CD4-positive, alpha-beta T cell treated with Interleukin-10 for 1 hour (primary cell): Measurements from ENCODE around the gene ACO2.
A peak's percentile ranks its signal among the peaks of the same experiment; 100 is the strongest.

ENCODE experiments used
- DNase-seq: peaks from one replicate; pipeline ENCODE4 v3.0.0-alpha.2; 2020

Gene ACO2

DNA sequence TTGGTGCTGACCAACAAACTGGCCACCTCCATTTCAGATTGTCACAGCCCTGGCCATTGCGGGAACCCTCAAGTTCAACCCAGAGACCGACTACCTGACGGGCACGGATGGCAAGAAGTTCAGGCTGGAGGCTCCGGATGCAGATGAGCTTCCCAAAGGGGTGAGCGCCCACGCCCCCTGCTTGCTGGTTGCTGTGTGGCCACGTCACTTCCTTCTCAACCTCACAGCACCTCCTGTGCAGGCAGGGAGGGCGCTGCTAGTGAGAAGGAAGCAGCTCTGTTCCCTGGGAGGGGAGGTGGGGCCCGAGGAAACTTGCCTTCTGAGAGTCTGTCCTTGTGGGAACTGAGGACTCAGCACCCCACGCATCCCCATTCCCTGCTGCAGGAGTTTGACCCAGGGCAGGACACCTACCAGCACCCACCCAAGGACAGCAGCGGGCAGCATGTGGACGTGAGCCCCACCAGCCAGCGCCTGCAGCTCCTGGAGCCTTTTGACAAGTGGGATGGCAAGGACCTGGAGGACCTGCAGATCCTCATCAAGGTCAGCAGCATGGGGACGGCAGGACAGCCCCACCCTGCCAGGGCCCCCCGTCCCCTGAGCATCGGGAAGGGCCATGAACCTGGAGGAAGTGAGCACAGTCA, 56.0 kb downstream of the ACO2 start:
- DNase-seq: peak; percentile 70

DNA sequence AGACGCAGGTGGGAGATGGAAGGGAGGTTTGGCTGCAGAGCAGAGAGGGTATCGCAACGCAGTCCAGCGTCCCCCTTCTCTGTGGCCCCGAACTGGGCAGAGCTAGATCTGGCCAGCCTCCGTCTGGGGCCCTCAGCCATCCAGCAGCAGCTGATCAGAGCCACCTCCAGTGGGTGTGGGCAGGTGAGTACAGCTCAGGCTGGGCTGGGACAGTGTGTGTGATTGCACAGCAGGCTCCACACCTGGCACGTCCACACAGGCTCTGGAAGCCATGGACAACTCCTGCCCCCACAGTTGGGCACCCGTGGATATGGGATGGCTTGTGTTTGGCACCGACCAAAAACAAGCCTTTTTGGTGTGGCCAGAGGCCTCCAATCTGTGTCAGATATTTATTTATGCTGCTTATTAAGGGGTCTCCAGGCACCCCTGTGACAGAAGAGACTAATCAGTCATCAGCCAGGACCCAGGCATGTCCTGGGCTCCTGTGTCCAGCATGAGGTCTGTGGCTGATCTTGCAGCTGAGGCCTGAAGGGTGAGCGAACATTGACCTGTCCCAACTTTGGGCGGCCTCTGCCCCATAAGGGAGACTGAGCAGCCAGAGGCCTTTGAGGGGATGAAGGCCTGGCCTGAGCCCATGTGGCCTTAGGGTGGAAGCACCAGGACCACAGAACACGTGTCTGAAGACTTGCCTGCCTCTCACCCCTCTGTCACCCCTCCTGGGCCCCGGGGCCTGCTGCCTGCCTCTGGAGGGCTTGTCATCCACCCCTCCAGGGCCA, 56.7 kb downstream of the ACO2 start:
- DNase-seq: no peak

DNA sequence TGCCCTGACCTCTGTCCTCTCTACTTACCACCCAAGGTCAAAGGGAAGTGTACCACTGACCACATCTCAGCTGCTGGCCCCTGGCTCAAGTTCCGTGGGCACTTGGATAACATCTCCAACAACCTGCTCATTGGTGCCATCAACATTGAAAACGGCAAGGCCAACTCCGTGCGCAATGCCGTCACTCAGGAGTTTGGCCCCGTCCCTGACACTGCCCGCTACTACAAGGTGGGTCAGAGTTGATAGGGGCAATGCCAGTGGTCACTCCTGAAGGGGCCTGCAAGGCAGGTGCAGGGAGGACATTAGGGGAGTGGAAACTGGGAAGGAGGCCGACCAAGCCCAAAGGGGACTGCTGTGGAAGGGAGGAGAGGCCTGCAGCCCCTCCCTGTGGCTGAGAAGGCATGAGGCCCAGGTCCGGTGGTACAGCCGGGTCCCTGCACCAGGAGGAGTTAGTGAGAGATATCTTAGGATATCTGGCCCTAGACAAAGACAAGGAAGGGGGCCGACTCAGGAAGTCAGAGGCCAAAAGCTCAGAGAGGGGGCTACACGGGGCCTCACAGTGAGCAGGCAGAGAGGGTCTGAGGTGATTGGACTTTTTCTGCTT, 57.4 kb downstream of the ACO2 start:
- no peak for DNase-seq

DNA sequence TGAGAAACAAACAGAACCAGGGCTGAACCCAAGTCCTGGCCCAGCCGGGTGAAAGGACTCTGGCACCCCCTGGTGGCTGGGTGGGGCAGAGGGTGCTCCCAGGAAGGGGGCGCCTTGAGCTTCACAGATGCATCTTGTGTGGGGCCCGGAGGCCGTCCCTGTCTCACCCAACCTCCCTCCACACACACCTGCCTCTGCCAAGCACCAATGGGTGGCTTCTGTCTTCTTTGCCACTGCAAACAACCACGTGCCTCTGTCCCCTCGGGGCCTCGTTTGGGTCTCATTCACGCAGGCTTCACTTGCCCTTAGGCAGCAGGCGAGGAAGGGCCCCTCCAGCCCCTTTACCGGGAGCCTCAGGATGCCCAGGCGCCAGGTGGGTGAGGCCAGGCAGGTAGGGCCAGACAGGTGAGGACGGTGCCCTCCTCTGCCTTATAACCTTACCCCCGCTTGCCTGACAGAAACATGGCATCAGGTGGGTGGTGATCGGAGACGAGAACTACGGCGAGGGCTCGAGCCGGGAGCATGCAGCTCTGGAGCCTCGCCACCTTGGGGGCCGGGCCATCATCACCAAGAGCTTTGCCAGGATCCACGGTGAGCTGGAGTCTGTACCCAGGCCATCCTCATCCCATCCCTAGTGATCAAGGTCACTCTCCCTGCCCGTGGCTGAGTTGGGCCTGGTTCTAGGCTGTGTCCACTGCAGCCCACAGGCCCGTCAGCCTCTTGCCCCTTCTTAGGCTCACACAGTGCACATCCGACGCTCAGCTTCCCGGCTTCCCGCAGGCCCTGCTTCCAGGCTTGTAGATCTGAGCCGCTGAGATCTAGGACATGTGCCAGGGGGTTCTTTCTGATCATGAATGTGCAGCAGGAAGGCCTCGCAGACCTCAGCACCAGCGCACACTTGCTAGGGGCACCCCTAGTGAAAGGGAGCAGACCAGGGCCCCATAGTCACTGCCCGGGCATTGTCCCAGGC, 58.2 kb downstream of the ACO2 start:
- peak; percentile 75 for DNase-seq

DNA sequence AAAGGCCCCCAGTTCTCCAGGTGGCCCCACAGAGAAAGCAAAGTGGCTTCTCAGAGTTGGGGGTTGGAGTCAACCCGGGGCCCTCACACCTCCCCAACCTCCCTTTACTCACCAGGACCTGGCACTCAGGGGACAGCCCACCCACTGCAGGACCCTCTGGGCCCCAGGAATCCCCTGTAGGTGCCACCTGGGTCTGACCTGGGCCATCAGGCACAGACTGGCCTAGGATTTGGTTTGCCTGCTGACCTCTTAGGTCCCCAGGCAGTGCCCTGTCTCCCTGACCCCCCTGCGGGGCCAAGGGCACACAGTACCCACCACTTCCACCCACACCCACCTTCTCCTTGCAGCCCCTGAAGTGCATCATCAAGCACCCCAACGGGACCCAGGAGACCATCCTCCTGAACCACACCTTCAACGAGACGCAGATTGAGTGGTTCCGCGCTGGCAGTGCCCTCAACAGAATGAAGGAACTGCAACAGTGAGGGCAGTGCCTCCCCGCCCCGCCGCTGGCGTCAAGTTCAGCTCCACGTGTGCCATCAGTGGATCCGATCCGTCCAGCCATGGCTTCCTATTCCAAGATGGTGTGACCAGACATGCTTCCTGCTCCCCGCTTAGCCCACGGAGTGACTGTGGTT, 59.3 kb downstream of the ACO2 start:
- no peak for DNase-seq

DNA sequence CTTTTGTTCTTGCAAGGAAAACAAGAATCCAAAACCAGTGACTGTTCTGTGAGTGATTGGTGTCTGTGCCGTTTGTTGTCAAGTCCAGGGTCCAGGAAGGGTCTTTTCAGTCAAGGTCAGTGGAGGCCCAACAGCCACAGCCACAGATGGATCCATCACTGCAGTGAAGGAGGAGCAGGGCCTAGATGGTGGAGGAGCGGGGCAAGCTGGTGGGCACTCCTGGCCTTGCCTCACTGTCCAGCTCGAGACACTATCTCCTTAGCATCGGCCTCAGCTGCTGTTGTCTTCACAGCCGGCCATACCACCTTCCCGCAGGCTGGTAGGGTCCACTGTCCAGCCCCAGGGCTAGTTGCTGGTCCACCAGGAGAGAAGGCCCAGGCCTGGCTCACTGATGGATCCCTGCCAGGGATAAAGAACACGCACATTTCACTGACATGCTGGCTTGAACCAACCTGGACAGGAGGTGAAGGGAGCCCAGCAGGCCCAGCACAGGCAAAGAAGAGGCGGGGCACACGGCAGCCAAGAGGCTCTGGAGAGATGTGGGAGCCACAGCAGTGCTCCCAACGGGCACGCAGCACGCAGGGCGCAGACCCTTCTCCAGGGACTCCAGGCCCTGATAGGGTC, 60.1 kb downstream of the ACO2 start:
- no peak for DNase-seq

DNA sequence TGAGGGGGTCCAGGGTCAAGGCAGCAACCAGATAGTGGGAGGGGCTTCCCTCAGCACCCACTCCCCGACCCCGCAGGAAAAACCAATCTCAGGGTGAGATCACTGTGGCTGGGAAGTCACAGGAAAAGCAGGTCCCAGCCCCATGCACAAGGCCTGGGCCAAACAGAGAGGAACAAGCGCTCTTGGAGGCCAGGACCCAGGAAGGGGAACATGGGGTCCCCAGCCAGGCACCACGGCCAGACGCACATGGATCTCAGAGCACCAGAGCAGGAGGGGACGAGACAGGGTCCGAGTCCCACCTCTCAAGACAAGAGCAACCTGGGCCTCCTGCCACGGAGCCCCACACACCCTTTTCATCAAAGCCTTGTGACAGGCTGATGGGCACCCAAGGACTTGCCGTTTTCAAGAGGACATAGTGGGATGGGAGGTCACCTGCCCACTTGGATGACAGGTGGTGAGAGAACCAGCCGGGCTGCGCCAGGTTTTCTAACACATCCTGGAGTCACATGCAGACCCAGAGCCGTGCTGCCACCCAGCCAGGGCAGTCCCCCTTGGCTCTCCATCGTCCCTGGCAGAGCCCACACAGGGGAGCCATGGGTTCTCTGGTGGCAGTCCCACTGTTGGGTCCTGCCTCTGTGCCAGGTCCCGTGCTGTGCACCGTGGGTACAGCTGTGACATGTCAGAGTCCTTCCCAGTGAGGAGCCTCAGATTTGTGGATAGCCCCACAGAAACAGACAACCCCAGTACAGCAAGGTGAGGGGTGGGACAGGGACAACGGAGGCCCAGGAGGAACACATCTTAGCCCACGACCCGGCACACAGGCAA, 62.2 kb downstream of the ACO2 start:
- no peak for DNase-seq

DNA sequence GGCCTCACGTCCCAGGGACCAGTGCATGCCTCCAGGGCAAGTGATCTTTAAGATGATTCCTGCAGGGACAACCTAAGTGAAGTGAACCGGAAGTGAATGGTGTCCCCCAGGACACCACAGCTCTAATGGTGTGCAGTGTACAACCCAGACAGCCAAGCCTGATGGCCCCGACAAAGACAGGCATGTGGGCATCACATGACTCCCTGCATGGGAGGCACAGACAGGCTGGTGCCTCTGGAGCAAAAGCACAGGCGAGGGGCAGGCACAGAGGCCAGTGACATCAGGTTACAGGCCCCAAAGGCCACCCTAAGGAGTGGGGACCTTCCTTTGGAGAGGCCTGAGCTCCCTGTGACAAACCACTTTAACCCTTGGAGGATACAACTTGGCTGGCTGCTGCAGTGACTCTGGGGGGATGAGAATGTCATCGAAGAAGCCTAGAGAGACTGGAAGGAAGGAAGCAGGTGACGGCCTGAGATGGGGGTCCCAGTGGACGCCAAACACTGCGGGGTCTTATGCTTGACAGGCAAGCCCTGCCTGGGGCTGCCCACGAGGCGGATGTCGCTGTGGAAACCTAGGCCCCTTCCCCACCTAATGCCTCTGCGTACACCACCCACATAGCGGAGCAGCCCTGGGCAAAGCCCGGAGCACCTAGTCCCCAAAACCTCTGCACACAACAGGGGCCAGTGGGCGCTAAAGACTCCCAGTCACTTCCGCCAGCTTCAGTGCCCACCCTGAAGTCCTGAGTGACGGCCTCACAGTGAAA, 63.0 kb downstream of the ACO2 start:
- DNase-seq: no peak

DNA sequence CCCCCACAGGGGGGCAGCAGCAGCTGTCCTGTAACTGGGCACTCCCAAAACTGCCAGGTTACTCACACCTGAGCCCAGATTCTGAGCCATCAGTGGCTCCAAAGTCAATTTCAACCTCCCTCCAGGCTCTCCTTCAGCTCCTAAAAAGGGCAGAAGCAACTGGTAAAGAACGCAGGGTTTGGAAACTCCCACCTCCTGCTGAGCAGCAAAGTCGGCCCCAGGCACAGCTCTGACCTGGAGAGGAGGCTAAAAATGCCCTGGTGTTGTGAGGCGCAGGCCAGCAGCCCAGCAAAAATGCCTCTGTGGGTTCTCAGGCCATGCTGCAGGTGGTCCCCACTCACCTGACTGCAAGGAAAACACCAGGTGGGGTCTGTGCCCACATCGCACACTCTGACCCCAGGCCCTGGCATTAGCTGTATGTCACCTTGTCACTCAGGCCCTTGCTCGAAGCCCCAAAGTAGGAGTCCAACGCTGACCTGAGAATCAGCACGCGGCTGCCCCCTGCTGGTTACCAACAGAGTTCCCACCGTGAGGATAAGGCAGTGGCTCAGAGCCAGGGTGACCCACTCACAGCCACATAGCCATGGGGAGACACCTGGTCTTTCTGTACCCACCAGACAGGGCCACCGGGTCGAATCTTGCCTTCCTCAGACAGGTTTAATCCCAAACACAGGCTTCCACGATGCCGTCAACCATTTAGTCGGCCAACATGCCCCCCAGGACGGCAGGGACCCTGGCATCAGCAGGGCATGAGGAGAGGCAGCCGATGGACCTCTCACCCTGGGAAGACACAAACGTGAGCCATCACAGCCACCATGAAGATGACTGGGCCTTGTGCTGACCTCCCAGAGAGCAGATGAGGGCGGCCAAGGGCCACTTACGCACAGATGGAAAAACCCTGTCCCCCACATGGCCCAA, 64.2 kb downstream of the ACO2 start:
- peak; percentile 74 for DNase-seq

DNA sequence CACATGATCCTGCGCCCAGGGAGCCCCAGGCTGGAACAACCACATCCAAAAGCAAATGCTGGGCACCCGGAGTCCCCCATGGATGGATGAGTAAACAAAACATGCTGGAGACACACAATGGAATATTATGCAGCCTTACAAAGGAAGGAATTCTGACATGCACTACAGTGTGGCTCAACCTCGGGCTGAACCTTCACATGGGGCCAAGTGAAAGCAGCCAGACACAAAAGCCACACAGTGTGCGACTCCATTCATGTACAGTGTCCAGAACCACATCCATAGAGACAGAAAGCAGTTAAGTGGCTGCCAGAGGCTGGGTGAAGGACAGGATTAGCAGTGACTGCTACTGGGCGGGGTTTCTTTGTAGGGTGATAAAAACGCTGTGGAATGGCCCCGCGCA, 65.3 kb downstream of the ACO2 start:
- DNase-seq: no peak

DNA sequence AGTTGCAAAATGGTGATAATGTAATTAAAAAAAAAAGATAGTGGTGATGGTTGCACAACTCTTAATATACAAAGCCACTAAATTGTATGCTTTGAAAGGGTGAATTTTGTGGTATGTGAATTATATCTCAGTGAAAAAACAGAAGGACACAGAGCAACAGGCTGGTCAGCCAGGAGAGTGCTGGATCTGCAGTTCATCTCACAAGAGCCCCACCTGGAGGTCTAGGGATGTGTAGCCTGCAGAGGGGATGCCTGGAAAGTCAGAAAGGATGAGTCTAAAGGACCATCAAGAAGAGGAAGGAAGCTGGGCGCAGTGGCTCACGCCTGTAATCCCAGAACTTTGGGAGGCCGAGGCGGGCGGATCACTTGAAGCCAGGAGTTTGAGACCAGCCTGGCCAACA, 66.3 kb downstream of the ACO2 start:
- no peak for DNase-seq

DNA sequence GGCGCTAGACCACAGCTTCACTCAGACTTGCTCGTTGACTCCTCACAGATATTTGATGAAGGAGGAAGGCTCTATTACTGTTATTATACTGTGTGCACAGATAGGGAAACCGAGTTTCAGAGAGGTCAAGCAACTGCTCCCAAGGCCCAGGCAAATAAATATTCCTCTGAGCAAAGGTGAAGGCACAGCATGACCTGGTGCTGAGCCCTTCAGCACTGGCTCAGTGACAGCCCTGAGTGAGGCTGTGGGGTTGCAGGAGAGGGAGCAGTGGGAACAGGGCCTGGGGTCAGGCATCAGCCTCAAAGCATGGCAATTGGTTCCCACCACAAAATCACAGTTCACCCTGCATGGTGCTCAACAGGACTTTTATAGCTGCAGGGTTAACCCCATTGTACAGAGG, 68.3 kb downstream of the ACO2 start:
- no peak for DNase-seq

DNA sequence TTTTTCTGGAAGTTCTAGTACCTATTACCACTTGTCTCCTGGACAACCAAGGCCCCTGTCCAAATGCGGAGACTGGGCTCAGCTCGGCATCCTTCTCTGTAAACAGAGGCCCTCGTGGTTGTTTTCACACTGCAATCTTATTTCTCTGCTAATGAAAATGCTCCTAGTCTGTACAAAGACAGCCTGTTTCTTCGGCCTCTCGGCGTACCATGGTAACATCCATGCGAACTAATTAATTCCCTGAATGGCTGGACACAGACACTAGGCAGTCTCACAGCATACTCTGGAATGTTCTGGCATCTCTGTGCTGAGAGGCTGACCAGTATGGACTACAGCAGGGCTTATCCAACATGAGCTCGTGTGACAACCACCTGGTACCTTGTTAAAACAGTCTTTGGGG, 69.7 kb downstream of the ACO2 start:
- no peak for DNase-seq

DNA sequence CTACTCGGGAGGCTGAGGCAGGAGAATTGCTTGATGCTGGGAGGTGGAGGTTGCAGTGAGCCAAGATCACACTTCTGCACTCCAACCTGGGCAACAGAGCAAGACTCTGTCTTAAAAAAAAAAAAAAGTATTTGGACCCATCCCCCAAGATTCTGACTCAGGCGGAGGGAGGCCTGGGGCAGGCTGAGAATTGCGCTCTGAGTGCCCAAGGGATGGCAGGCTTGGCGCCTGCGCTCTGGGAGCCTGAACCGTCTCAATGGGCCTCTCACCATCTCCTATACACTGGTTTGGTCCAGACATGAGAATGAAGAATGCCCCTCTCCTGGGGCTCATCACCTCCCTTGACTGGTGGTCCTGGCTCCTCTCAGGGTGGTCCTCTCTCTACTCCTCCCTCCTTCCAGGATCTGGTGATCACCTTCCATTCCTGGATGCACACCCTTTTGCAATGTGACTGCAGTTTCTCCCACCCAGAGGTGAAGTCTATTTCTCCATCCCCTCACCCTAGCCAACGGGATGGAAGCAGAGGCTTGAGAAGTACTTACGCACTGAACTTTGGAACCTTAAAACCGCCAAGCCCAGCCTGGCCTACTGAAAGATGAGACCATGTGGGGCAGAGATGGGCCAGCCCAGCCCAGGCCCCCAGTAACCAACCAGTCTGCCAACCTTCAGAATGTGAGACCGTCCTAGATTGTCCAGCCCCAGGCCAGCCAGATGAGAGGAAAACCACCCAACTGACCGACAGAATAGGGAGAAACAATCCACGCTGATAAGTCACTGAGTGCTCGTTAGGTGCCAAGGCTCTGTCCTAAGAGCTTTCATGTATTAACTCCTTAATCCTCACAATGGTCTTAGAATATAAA, 70.5 kb downstream of the ACO2 start:
- DNase-seq: no peak

DNA sequence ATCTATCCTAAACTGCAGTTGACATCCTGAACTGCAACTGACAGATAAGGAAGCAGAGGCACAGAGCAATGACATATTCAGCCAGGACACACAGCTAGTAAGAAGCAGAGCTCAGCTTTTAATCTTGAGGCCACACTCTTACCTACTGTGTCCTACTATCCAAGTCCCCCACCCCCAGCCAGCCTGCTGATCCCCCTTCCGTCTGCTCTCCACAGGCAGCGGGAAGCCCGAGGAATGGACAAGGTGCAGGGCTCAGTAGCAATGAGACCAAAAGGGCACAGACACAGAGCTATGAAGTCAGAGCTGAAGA, 71.0 kb downstream of the ACO2 start:
- DNase-seq: no peak

DNA sequence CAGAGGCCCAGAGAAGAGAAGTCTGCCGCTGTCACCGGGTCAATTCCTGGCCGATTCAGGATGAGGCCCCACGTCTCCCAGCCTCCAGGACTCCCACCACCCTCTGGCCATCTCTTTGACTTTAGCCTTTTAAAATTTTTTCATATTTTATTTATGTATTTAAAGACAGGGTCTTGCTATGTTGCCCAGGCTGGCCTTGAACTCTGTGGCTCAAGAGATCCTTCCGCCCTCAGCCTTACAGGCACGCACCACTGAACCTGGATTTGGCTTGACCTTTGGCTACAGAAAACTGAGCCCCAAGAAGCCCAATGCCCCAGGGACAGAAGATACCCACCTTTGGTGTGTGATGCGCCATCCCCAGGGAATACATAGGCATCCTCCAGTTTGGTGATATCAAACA, 71.4 kb downstream of the ACO2 start:
- no peak for DNase-seq

DNA sequence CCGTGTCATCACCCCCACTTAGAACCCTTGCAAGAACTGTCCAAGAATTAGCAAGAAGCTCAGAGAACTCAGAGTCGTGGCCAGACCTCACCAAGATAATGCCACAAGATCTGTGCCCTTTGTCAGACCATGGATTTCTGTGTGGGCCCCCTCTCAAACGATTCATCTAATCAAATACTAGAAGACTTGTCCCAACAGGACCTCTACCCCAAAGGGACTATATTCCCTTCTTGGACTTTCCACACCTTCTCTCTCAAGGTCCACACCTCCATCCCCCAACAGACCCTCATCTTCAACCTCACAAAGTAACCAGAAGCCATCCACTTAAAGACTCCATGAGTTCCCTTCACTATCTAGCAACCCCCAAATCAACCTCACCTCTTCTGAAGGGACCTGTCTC, 72.6 kb downstream of the ACO2 start:
- no peak for DNase-seq

DNA sequence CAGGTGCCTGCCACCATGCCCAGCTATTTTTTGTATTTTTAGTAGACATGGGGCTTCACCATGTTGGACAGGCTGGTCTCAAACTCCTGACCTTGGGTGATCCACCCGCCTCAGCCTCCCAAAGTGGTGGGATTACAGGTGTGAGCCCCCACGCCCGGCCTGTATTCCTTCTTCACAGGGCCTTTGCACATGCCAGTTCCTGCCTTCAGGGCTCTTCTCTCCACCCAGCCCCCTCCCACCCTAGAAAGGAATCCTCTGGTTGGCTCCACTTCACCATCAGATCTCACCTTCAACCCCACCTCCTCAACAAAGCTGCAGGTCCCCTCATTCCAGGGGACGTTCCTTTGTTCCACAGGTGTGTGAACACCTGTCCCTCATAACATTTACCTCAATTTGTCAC, 73.3 kb downstream of the ACO2 start:
- no peak for DNase-seq
